Measurements from ENCODE around the gene PTPRN2. TPM values are rescaled to one million over a fixed set of nuclear protein-coding genes. Genes with fewer than 3 reads are reported as not detected.

Gene PTPRN2
- total RNA-seq, 1 donor from 2014 or later, result 1.8 TPM

- Mint-ChIP-seq H3K9me3 (no peaks in the 10 kb centered on the region), H3K4me1 (no peaks in the 10 kb centered on the region), H3K27ac (no peak overlapping the region), H3K4me3 (no peak overlapping the region), H3K27me3 (no peaks in the 10 kb centered on the region), H3K36me3 (ENCODE audit: low read depth) (no peaks in the 10 kb centered on the region)
- ChIA-PET POLR2A (no interaction called here), CTCF (no interaction called here)
- no peak for TF ChIP-seq CTCF (IDR thresholded peaks at IDR 0.05)
- intact Hi-C loops (cut with micrococcal nuclease), result no loop called here
- ATAC-seq (ENCODE audit: low read depth) (no peak), DNase-seq (no peak)
These were observed 105.1 kb downstream of the PTPRN2 start for GRCh38 chr7:158482480-158482879.

- Mint-ChIP-seq H3K36me3 (ENCODE audit: low read depth) (no peaks in the 10 kb centered on the region), H3K4me3 (no peak overlapping the region), H3K4me1 (no peaks in the 10 kb centered on the region), H3K27me3 (peaks cover 3% of the 10 kb centered on the region), H3K27ac (no peak overlapping the region), H3K9me3 (no peaks in the 10 kb centered on the region)
- DNase-seq (no peak), ATAC-seq (ENCODE audit: low read depth) (no peak)
- no peak for TF ChIP-seq CTCF (IDR thresholded peaks at IDR 0.05)
- ChIA-PET CTCF (no interaction called here), POLR2A (no interaction called here)
- intact Hi-C loops (cut with micrococcal nuclease), result no loop called here
These were observed 108.0 kb downstream of the PTPRN2 start for GRCh38 chr7:158479664-158480025.

- H3K27me3 Mint-ChIP-seq, result peaks cover 3% of the 10 kb centered on the region
- ChIA-PET POLR2A (no interaction called here), CTCF (no interaction called here)
- H3K27ac Mint-ChIP-seq, result no peak overlapping the region
- no peaks in the 10 kb centered on the region for H3K36me3 Mint-ChIP-seq (ENCODE audit: low read depth)
- TF ChIP-seq CTCF (IDR thresholded peaks at IDR 0.05), result no peak
- DNase-seq (no peak), ATAC-seq (ENCODE audit: low read depth) (no peak)
- no peaks in the 10 kb centered on the region for H3K9me3 Mint-ChIP-seq
- H3K4me3 Mint-ChIP-seq, result no peak overlapping the region
- H3K4me1 Mint-ChIP-seq, result no peaks in the 10 kb centered on the region
- intact Hi-C loops (cut with micrococcal nuclease), result no loop called here
These were observed 108.5 kb downstream of the PTPRN2 start for GRCh38 chr7:158479021-158479663.

- Mint-ChIP-seq H3K4me3 (no peak overlapping the region), H3K9me3 (no peaks in the 10 kb centered on the region), H3K27ac (no peak overlapping the region), H3K27me3 (peaks cover 3% of the 10 kb centered on the region), H3K4me1 (no peaks in the 10 kb centered on the region), H3K36me3 (ENCODE audit: low read depth) (no peaks in the 10 kb centered on the region)
- CTCF ChIA-PET, result no interaction called here
- DNase-seq (no peak), ATAC-seq (ENCODE audit: low read depth) (no peak)
- intact Hi-C loops (cut with micrococcal nuclease), result no loop called here
- POLR2A ChIA-PET, result no interaction called here
- TF ChIP-seq CTCF (IDR thresholded peaks at IDR 0.05), result no peak
These were observed 109.8 kb downstream of the PTPRN2 start for GRCh38 chr7:158477866-158478265.

GRCh38 chr7:158476331-158476932, 111.2 kb downstream of the PTPRN2 start:
- Mint-ChIP-seq H3K27me3 (peaks cover 3% of the 10 kb centered on the region), H3K27ac (no peak overlapping the region), H3K4me1 (no peaks in the 10 kb centered on the region), H3K9me3 (no peaks in the 10 kb centered on the region), H3K4me3 (no peak overlapping the region), H3K36me3 (ENCODE audit: low read depth) (no peaks in the 10 kb centered on the region)
- intact Hi-C loops (cut with micrococcal nuclease), result no loop called here
- no peak for ATAC-seq (ENCODE audit: low read depth)
- ChIA-PET CTCF (no interaction called here), POLR2A (no interaction called here)
- no peak for DNase-seq
- TF ChIP-seq CTCF (IDR thresholded peaks at IDR 0.05), result no peak
